Stomach smooth muscle (tissue), 2 donors: Measurements from ENCODE around the gene ASCL5.
"Not testable (repeated sequence)": the region's sequence is repeated elsewhere in the genome, so short reads cannot be mapped to it uniquely, and the experiment has no call there.

Experiments
- H3K27ac ChIP-seq: one replicate; pipeline ENCODE4 v1.7.0; 2013; ENCODE audit warnings: mild to moderate bottlenecking, low read length, inconsistent platforms
- H3K27me3 ChIP-seq, 2 donors: one replicate each; pipeline ENCODE4 v1.7.0; 2013; ENCODE audit warnings: low read length in 2 of 2; ENCODE audit not compliant: insufficient read depth in 2 of 2, control insufficient read depth in 1 of 2
- H3K36me3 ChIP-seq, 2 donors: one replicate each; pipeline ENCODE4 v1.7.0; 2013; ENCODE audit warnings: low read length in 2 of 2; ENCODE audit not compliant: control insufficient read depth in 2 of 2, insufficient read depth in 2 of 2
- H3K4me1 ChIP-seq: one replicate; pipeline ENCODE4 v1.7.0; 2013; ENCODE audit warnings: low read length; ENCODE audit not compliant: control insufficient read depth, insufficient read depth
- H3K4me3 ChIP-seq, 2 donors: one replicate each; pipeline ENCODE4 v1.7.0; 2013; ENCODE audit warnings: low read length in 2 of 2
- H3K9ac ChIP-seq, 2 donors: one replicate each; pipeline ENCODE4 v1.7.0; 2013; ENCODE audit warnings: low read length in 2 of 2, mild to moderate bottlenecking in 1 of 2
- H3K9me3 ChIP-seq, 2 donors: one replicate each; pipeline ENCODE4 v1.7.0; 2013; ENCODE audit warnings: low read length in 2 of 2; ENCODE audit not compliant: control insufficient read depth in 2 of 2
- donor health status: healthy.
- donor health status: Pancreatic carcinoma.

ASCL5 gene

DNA sequence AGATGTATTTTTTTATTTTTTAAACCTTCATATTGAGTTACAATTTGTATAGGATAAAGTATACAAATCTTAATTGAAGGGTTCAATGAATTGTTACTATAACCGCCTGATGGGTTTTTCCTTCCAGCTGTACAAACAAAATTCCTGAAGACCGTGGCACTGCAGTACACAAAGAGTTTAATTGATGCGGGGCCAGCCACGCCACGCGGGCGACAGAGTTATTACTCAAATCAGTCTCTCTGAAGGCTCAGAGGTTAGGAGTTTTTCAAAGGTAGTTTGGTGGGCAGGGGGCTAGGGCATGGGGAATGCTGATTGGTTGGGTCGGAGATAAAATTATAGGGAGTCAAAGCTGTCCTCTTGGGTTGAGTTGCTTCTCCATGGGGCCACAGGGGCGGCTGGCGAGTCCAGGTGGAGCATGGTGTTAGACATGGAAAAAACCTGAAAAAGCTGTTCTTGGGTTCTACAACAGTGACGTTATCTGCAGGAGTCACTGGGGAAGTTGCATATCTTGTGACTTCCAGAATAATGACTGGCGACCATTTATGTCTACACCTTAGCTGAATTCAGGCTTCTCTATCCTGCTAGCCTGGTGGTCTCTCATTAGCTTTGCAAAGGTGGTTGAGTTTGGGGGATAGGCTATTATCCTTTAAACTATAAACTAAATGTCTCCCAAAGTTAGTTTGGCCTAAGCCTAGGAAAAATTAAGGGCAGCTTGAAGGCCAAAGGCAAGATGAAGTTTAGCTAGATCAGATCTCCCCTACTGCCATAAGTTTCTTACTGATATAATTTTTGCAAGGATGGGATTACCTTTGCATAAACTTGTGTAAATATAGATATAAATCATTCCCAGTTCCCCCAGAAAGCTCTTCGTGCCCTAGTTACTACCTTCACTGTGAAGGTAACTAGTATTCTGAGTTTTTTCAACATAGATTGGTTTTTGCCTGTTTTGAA lies 40.3 kb upstream of the ASCL5 start:
- Histone ChIP-seq H3K36me3 (no peaks in the 10 kb centered on the region), H3K27me3 (no peaks in the 10 kb centered on the region), H3K9ac (no peak overlapping the region), H3K4me3 (no peak overlapping the region), H3K9me3 (no peaks in the 10 kb centered on the region), H3K4me1 (peaks cover 15% of the 10 kb centered on the region), H3K27ac (no peak overlapping the region)

GRCh38 chr1:201164645-201165044 lies 37.7 kb upstream of the ASCL5 start:
- no peak overlapping the region for H3K4me3 ChIP-seq
- no peak overlapping the region for H3K27ac ChIP-seq
- peaks cover 4% of the 10 kb centered on the region for H3K4me1 ChIP-seq
- H3K9me3 ChIP-seq = no peaks in the 10 kb centered on the region
- no peaks in the 10 kb centered on the region for H3K27me3 ChIP-seq
- H3K36me3 ChIP-seq = no peaks in the 10 kb centered on the region
- H3K9ac ChIP-seq = no peak overlapping the region

DNA sequence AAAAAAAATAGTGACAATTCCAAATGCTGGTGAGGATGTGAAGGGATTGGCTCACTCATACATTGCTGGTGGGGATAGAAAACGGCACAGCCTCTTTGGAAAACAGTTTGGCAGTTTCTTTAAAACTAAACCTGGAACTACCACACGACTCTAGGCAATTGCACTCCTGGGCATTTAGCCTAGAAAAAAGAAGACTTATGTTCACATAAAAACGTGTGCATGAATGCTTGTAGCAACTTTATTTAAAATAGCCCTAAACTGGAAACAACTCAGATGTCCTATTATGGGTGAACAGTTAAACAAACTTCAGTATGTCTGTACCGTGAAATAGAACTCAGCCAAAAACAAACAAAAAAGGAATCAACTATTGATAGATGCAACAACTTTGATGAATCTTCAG lies 36.7 kb upstream of the ASCL5 start:
- H3K9ac ChIP-seq = no peak overlapping the region
- no peaks in the 10 kb centered on the region for H3K9me3 ChIP-seq
- H3K36me3 ChIP-seq = no peaks in the 10 kb centered on the region
- no peak overlapping the region for H3K27ac ChIP-seq
- peaks cover 4% of the 10 kb centered on the region for H3K4me1 ChIP-seq
- H3K4me3 ChIP-seq = no peak overlapping the region
- no peaks in the 10 kb centered on the region for H3K27me3 ChIP-seq

DNA sequence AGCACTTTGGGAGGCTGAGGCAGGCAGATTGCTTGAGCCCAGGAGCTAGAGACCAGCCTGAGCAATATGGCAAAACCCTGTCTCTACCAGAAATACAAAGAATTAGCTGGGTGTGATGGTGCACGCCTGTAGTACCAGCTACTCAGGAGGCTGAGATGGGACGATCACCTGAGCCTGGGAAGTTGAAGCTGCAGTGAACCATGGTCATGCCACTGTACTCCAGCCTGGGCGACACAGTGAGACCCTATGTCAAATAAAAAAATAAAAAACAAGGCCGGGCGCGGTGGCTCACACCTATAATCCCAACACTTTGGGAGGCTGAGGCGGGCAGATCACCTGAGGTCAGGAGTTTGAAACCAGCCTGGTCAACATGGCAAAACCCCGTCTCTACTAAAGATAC lies 36.1 kb upstream of the ASCL5 start:
- H3K36me3 ChIP-seq, H3K27me3 ChIP-seq, H3K9ac ChIP-seq, H3K4me1 ChIP-seq, H3K27ac ChIP-seq, H3K9me3 ChIP-seq, H3K4me3 ChIP-seq: not testable (repeated sequence)

- no peak overlapping the region for H3K4me3 ChIP-seq
- H3K9ac ChIP-seq = no peak overlapping the region
- H3K27me3 ChIP-seq = peaks cover 0 to 2% of the 10 kb centered on the region in 2 donors
- H3K4me1 ChIP-seq = peaks cover 10% of the 10 kb centered on the region
- no peak overlapping the region for H3K27ac ChIP-seq
- no peaks in the 10 kb centered on the region for H3K36me3 ChIP-seq
- no peaks in the 10 kb centered on the region for H3K9me3 ChIP-seq
These were observed 31.0 kb upstream of the ASCL5 start for GRCh38 chr1:201157949-201158348.

GRCh38 chr1:201156819-201157218 lies 29.8 kb upstream of the ASCL5 start:
- no peaks in the 10 kb centered on the region for H3K9me3 ChIP-seq
- H3K9ac ChIP-seq = no peak overlapping the region
- H3K36me3 ChIP-seq = peaks cover 0 to 2% of the 10 kb centered on the region in 2 donors
- peaks cover 11% of the 10 kb centered on the region for H3K4me1 ChIP-seq
- no peak overlapping the region for H3K27ac ChIP-seq
- no peak overlapping the region for H3K4me3 ChIP-seq
- H3K27me3 ChIP-seq = peaks cover 0 to 2% of the 10 kb centered on the region in 2 donors

DNA sequence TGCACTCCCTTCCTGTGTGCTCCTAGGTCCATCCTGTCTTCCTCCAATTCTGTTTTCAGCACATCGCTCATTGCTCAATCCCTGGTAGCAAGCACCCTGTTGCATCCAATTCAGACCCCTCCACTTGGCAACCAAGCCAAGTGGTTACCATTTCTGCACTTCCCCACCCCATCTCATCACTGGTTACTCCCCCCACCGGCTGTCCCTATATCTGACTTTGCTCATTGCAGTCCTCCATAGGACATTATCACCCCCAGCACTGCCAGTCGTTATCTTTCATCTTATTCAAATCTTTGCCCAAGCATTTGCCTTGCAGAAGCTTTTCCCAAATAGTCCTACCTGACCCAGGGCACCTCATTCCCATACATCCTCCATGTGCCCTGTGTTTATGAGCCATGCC lies 29.4 kb upstream of the ASCL5 start:
- Histone ChIP-seq H3K4me3 (no peak overlapping the region), H3K36me3 (peaks cover 0 to 6% of the 10 kb centered on the region in 2 donors), H3K9ac (no peak overlapping the region), H3K27me3 (peaks cover 0 to 2% of the 10 kb centered on the region in 2 donors), H3K27ac (no peak overlapping the region), H3K9me3 (no peaks in the 10 kb centered on the region), H3K4me1 (peaks cover 11% of the 10 kb centered on the region)

DNA sequence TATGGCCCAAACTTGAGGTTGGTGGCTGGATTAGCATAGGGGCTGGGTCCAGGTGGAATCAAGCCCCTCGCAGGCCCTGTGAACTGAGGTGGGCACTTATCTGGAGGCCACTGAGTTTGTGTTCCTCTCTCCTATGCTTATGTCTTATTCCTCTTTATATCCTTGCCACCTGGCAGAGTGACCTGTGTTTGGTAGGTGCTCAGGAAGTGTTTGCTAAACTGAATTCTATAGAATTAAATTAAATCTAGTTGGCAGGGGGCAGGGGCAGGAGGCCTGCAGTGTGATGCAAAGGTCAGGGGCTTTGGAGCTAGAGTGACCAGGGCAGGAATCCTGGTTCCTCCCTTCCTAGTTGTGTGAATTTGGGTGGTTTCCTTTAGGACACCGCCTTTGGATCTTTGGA lies 28.4 kb upstream of the ASCL5 start:
- no peak overlapping the region for H3K27ac ChIP-seq
- H3K27me3 ChIP-seq = peaks cover 0 to 2% of the 10 kb centered on the region in 2 donors
- H3K9me3 ChIP-seq = no peaks in the 10 kb centered on the region
- H3K4me1 ChIP-seq = peaks cover 11% of the 10 kb centered on the region
- no peak overlapping the region for H3K4me3 ChIP-seq
- H3K36me3 ChIP-seq = peaks cover 6 to 9% of the 10 kb centered on the region in 2 donors
- H3K9ac ChIP-seq = no peak overlapping the region

- H3K9ac ChIP-seq = peak within 1 kb of the TSS; percentile 67 to 80
- H3K27me3 ChIP-seq = peaks cover 0 to 2% of the 10 kb centered on the region in 2 donors
- peaks cover 11% of the 10 kb centered on the region for H3K4me1 ChIP-seq
- peak within 1 kb of the TSS; percentile 31 for H3K27ac ChIP-seq
- H3K36me3 ChIP-seq = peaks cover 14% of the 10 kb centered on the region in 2 donors
- H3K4me3 ChIP-seq = peak within 1 kb of the TSS; percentile 87 to 93
- no peaks in the 10 kb centered on the region for H3K9me3 ChIP-seq
These were observed 27.6 kb upstream of the ASCL5 start, which contains the start of gene TMEM9 for GRCh38 chr1:201154389-201155165. Gene TMEM9 (minus strand): TSS chr1:201154474. CDS start chr1:201153923, 551 bp downstream.

DNA sequence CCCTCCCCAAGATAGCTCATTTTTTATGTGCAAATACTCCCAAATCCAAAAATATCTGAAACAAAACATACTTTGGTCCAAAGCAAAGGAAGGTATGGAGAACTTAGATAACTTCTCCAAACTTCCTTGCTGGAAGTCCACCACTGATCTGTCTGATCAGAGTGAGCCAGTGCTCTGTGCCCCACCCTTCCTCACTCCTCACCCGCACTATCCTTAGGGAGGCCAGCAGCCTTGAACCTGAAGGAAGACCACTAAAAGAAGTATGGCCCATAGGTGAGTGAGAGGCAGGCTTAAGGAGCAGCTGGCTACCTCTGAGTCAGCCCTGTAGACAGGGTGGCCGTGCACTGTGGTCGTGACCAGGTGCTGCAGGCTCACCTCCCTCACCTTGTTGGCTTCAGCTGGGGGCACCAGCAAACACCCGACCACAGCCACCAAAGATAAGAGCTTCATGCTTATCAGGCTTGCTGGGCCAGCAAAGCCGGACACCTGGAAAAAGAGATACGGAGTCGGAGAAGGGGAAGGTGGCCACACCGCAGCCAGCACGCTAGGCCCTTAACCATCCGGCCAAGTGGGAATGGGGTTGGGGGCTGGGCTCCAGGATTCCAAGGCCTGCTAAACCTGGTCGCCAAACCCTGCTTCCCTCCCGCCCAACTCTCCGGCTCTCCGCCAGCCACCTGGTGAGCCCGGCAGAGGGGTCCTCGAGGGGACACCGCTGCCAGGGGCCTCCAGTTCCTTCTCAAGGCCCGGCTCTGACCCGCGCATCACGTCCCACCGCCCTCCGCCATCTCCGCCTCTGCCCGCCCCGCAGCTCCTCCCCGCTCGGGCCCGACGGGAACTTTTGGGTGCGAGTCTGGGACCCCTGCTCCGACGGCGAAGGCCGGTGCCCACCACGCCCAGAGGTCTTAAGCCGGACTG lies 26.7 kb upstream of the ASCL5 start:
- Histone ChIP-seq H3K9me3 (no peaks in the 10 kb centered on the region), H3K9ac (peak overlapping the region; percentile 67 to 80), H3K27ac (no peak overlapping the region), H3K4me3 (peak overlapping the region; percentile 87 to 93), H3K27me3 (peaks cover 0 to 2% of the 10 kb centered on the region in 2 donors), H3K4me1 (peaks cover 11% of the 10 kb centered on the region), H3K36me3 (peaks cover 20 to 21% of the 10 kb centered on the region in 2 donors)
